H1 (cell line): ENCODE data around the gene CRHR1. TPM values are rescaled to one million over a fixed set of nuclear protein-coding genes. Genes with fewer than 3 reads are reported as not detected.

Experiments
- CTCF ChIA-PET: fragments of 300-600 bp; sonication (Branson Sonifier 250); formaldehyde crosslinking; loops from one replicate; lab custom pipeline; 2021; ENCODE audit not compliant: partially characterized antibody; lab: Charles Lee
- POLR2A ChIA-PET: fragments of 300-600 bp; sonication (Branson Sonifier 250); formaldehyde crosslinking; loops from one replicate; lab custom pipeline; 2021; ENCODE audit warnings: inconsistent platforms; ENCODE audit not compliant: partially characterized antibody; lab: Charles Lee
- DNase-seq, 2 experiments: peaks; one replicate each; pipeline versions ENCODE4 v3.0.0 to v3.0.0-alpha.2; 2010 to 2022; ENCODE audit warnings: low spot score in 2 of 2, low read depth in 1 of 2, mixed read lengths in 1 of 2
- FAIRE-seq: peaks from 2 replicates; lab custom pipeline; 2011; peaks lifted over from hg19 to GRCh38; lab: Jason Lieb, UNC
- H2AFZ ChIP-seq: 2 replicates; pipeline ENCODE4 v1.8.1; 2012; ENCODE audit warnings: low read length, inconsistent platforms
- H2AK5ac ChIP-seq: 2 replicates; pipeline ENCODE4 v1.6.1; 2013; ENCODE audit warnings: low read depth, low read length
- H2BK120ac ChIP-seq: replicated peaks from 2 replicates; pipeline ENCODE3; 2013; ENCODE audit warnings: low read depth, low read length, inconsistent platforms
- H2BK12ac ChIP-seq: 2 replicates; pipeline ENCODE4 v1.6.1; 2013; ENCODE audit warnings: low read depth, low read length
- H2BK15ac ChIP-seq: 2 replicates; pipeline ENCODE4 v1.6.1; 2013; ENCODE audit warnings: low read length
- H2BK20ac ChIP-seq: 2 replicates; pipeline ENCODE4 v1.6.1; 2013; ENCODE audit warnings: low read length
- H2BK5ac ChIP-seq: 2 replicates; pipeline ENCODE4 v1.6.1; 2013; ENCODE audit warnings: low read depth, low read length
- H3K14ac ChIP-seq: 2 replicates; pipeline ENCODE4 v1.6.1; 2013; ENCODE audit warnings: inconsistent platforms; ENCODE audit not compliant: insufficient read length
- H3K18ac ChIP-seq: 2 replicates; pipeline ENCODE4 v1.6.1; 2013; ENCODE audit warnings: low read length; ENCODE audit errors: extremely low read depth
- H3K23ac ChIP-seq: 2 replicates; pipeline ENCODE4 v1.6.1; 2013; ENCODE audit warnings: inconsistent platforms; ENCODE audit not compliant: insufficient read length
- H3K23me2 ChIP-seq: 2 replicates; pipeline ENCODE4 v1.6.1; 2013; ENCODE audit warnings: low read depth, low read length
- H3K27ac ChIP-seq: 2 replicates; pipeline ENCODE4 v1.6.1; 2011; ENCODE audit warnings: low read depth, low read length, inconsistent platforms
- H3K27me3 ChIP-seq, 4 experiments: replicated peaks in 1 of 4; 1 replicate in 1 of 4; 2 replicates in 3 of 4; pipeline versions ENCODE4 v1.6.1 to v1.8.1; 2011 to 2013; ENCODE audit warnings: low read length in 3 of 4, mild to moderate bottlenecking in 3 of 4, inconsistent platforms in 2 of 4, mixed read lengths in 2 of 4, moderate library complexity in 1 of 4; ENCODE audit not compliant: control insufficient read depth in 3 of 4, insufficient read depth in 3 of 4; ENCODE audit errors: extremely low read depth in 1 of 4
- H3K36me3 ChIP-seq, 4 experiments: 2 replicates each; pipeline versions ENCODE4 v1.6.1 to v1.8.1; 2011 to 2013; ENCODE audit warnings: mild to moderate bottlenecking in 4 of 4, low read length in 3 of 4, moderate library complexity in 2 of 4, control low read depth in 1 of 4, inconsistent platforms in 1 of 4; ENCODE audit not compliant: insufficient read depth in 4 of 4, control insufficient read depth in 2 of 4
- H3K4ac ChIP-seq: replicated peaks from 2 replicates; pipeline ENCODE3; 2013; ENCODE audit warnings: low read length, low read depth, mixed read lengths, inconsistent platforms; ENCODE audit not compliant: insufficient read length
- H3K4me1 ChIP-seq, 4 experiments: replicated peaks in 1 of 4; 1 replicate in 1 of 4; 2 replicates in 3 of 4; pipeline versions ENCODE4 v1.6.1 to v1.8.1; 2011 to 2013; ENCODE audit warnings: low read length in 3 of 4, inconsistent platforms in 2 of 4, mixed read lengths in 1 of 4; ENCODE audit not compliant: insufficient read depth in 4 of 4, control insufficient read depth in 3 of 4
- H3K4me2 ChIP-seq, 2 experiments: 2 replicates each; pipeline versions ENCODE4 v1.6.1 to v1.8.1; 2011 to 2013; ENCODE audit warnings: low read depth in 2 of 2, low read length in 2 of 2, control low read depth in 1 of 2, inconsistent platforms in 1 of 2, mild to moderate bottlenecking in 1 of 2; ENCODE audit not compliant: insufficient read depth in 1 of 2
- H3K4me3 ChIP-seq, 4 experiments: fragments of 200-600, 300-600 bp in 1 of 4; sonication (generic), shearing (Covaris generic), sonication (Bioruptor Twin) in 1 of 4; 2 replicates each; pipeline versions ENCODE4 v1.5.1 to v1.8.1; 2011 to 2016; ENCODE audit warnings: low read length in 4 of 4, low read depth in 3 of 4, control low read depth in 2 of 4, inconsistent platforms in 2 of 4, mild to moderate bottlenecking in 2 of 4, mixed read lengths in 1 of 4, moderate library complexity in 1 of 4; ENCODE audit not compliant: insufficient read depth in 2 of 4; ENCODE audit errors: extremely low read depth in 1 of 4
- H3K56ac ChIP-seq: replicated peaks from 2 replicates; pipeline ENCODE3; 2013; ENCODE audit warnings: low read depth, mild to moderate bottlenecking, mixed read lengths, low read length, inconsistent platforms; ENCODE audit not compliant: insufficient read length
- H3K79me1 ChIP-seq: 2 replicates; pipeline ENCODE4 v1.6.1; 2013; ENCODE audit warnings: low read depth, low read length, control low read depth
- H3K79me2 ChIP-seq, 2 experiments: 2 replicates each; pipeline versions ENCODE4 v1.6.1 to v1.8.1; 2012 to 2013; ENCODE audit warnings: low read length in 2 of 2, mild to moderate bottlenecking in 2 of 2, inconsistent platforms in 1 of 2; ENCODE audit not compliant: insufficient read depth in 2 of 2, control insufficient read depth in 1 of 2
- H3K9ac ChIP-seq, 4 experiments: replicated peaks in 1 of 4; 1 replicate in 1 of 4; 2 replicates in 3 of 4; pipeline versions ENCODE4 v1.6.1 to v1.8.1; 2011 to 2013; ENCODE audit warnings: low read depth in 3 of 4, low read length in 3 of 4, control low read depth in 2 of 4, mild to moderate bottlenecking in 2 of 4, moderate library complexity in 2 of 4, inconsistent platforms in 1 of 4; ENCODE audit errors: extremely low read depth in 1 of 4
- H3K9me3 ChIP-seq, 2 experiments: 2 replicates each; pipeline versions ENCODE4 v1.6.1 to v1.8.1; 2012 to 2013; ENCODE audit warnings: mild to moderate bottlenecking in 2 of 2, moderate library complexity in 2 of 2, control low read depth in 1 of 2, inconsistent platforms in 1 of 2, low read depth in 1 of 2, low read length in 1 of 2, mixed read lengths in 1 of 2; ENCODE audit not compliant: insufficient read depth in 2 of 2
- H4K20me1 ChIP-seq, 2 experiments: replicated peaks in 1 of 2; 2 replicates each; pipeline versions ENCODE3 to v1.8.1; 2011 to 2013; ENCODE audit warnings: inconsistent platforms in 2 of 2, low read length in 2 of 2, mild to moderate bottlenecking in 1 of 2; ENCODE audit not compliant: insufficient read depth in 2 of 2, control insufficient read depth in 1 of 2
- H4K5ac ChIP-seq: 2 replicates; pipeline ENCODE4 v1.6.1; 2013; ENCODE audit warnings: low read length, low read depth, mixed read lengths, inconsistent platforms; ENCODE audit not compliant: insufficient read length
- H4K8ac ChIP-seq: 2 replicates; pipeline ENCODE4 v1.8.0; 2013; ENCODE audit warnings: mild to moderate bottlenecking, moderate library complexity, low read length, inconsistent platforms; ENCODE audit not compliant: insufficient read depth; ENCODE audit errors: extremely low read depth
- H4K91ac ChIP-seq: replicated peaks from 2 replicates; pipeline ENCODE3; 2013; ENCODE audit warnings: low read length, mixed read lengths, inconsistent platforms; ENCODE audit not compliant: insufficient read length
- ASH2L ChIP-seq: fragments of 200-600, 300-600 bp; sonication (generic); IDR thresholded peaks from one replicate; pipeline ENCODE4 v1.7.1; 2017; ENCODE audit warnings: low read length
- BACH1 ChIP-seq: IDR thresholded peaks from 2 replicates; pipeline ENCODE4 v1.6.1; 2012; ENCODE audit warnings: low read length, improper control_type of control experiment
- BRCA1 ChIP-seq: IDR thresholded peaks from 2 replicates; pipeline ENCODE4 v1.6.1; 2012; ENCODE audit warnings: low read depth, low read length, improper control_type of control experiment
- CEBPB ChIP-seq: IDR thresholded peaks from 2 replicates; pipeline ENCODE4 v1.6.1; 2012; ENCODE audit warnings: low read depth, low read length
- EP300 ChIP-seq, 2 experiments: IDR thresholded peaks; 1 replicate in 1 of 2; 2 replicates in 1 of 2; pipeline ENCODE4 v1.6.1; 2011 to 2012; ENCODE audit warnings: low read depth in 2 of 2, low read length in 2 of 2, mild to moderate bottlenecking in 2 of 2, borderline replicate concordance in 1 of 2, inconsistent platforms in 1 of 2, moderate library complexity in 1 of 2
- HDAC6 ChIP-seq: IDR thresholded peaks from one replicate; pipeline ENCODE4 v1.7.1; 2012; ENCODE audit warnings: low read depth, mild to moderate bottlenecking, inconsistent platforms, low read length, moderate library complexity
- NANOG ChIP-seq: IDR thresholded peaks from 2 replicates; pipeline ENCODE4 v1.6.1; 2011; ENCODE audit warnings: low read length, low read depth, mild to moderate bottlenecking, inconsistent platforms; ENCODE audit not compliant: insufficient read depth, poor library complexity, severe bottlenecking
- POLR2AphosphoS5 ChIP-seq: IDR thresholded peaks from 2 replicates; pipeline ENCODE4 v1.6.1; 2011; ENCODE audit warnings: low read depth, low read length
- SP4 ChIP-seq: IDR thresholded peaks from 2 replicates; pipeline ENCODE4 v1.6.1; 2012; ENCODE audit warnings: low read length, inconsistent platforms
- SRF ChIP-seq: IDR thresholded peaks from 2 replicates; pipeline ENCODE4 v1.6.1; 2011; ENCODE audit warnings: mild to moderate bottlenecking, low read depth, low read length, moderate library complexity
- TEAD4 ChIP-seq: IDR thresholded peaks from 2 replicates; pipeline ENCODE4 v1.6.1; 2012; ENCODE audit warnings: low read depth, low read length, inconsistent platforms, mixed read lengths
- WGBS, 2 experiments: shearing (Covaris generic) in 1 of 2; methylation state at CpG; one replicate each; pipeline versions ENCODE4 v1.1.6 to v1.1.7; 2013 to 2015; ENCODE audit warnings: low lambda C conversion rate in 2 of 2, mixed read lengths in 2 of 2, inconsistent platforms in 1 of 2, low coverage in 1 of 2, missing lambda C conversion rate in 1 of 2; ENCODE audit not compliant: insufficient replicate concordance in 2 of 2, insufficient coverage in 1 of 2, insufficient read length in 1 of 2; ENCODE audit errors: extremely low coverage in 1 of 2, missing lambda C conversion rate in 1 of 2; 5-methylcytosine and 5-hydroxymethylcytosine counted together
- polyA plus RNA-seq, 7 experiments: library from polyadenylated mRNA; depleted of rRNA in 3 of 7; stranded (reverse) in 5 of 7; unstranded in 2 of 7; fragments of >200 nt in 5 of 7; fragments of 200-250 nt in 2 of 7; gene quantifications; 1 replicate in 5 of 7; 2 replicates in 1 of 7; 4 replicates in 1 of 7; pipeline versions ENCODE4 v1.2.1 to v1.2.3, GENCODE V29; 2011 to 2013; ENCODE audit warnings: missing spikeins in 2 of 7, mixed read lengths in 2 of 7
- total RNA-seq: library from RNA; stranded (reverse); fragmentation: NEBNext Ultra II Directional; extraction: Animal tissue kit (Norgen Biotek cat#: 25700); gene quantifications from 2 replicates; pipeline ENCODE4 v1.2.1, GENCODE V29; 2021
- TF ChIP-seq, protein P1 (sequence below), 3 experiments: IDR thresholded peaks; 1 replicate in 2 of 3; 2 replicates in 1 of 3; pipeline versions ENCODE4 v1.5.1 to v1.6.1; 2011; ENCODE audit warnings: low read length in 3 of 3, mild to moderate bottlenecking in 3 of 3, inconsistent platforms in 2 of 3, low read depth in 1 of 3, moderate library complexity in 1 of 3; ENCODE audit not compliant: insufficient read depth in 1 of 3; ENCODE audit errors: control extremely low read depth in 1 of 3

Gene CRHR1
- total and polyA plus RNA-seq, 2 of the 8 experiments (the other 6 are each of a cell fraction or from before 2014, with no cell fraction given): 0.56 to 1.7 TPM

DNA sequence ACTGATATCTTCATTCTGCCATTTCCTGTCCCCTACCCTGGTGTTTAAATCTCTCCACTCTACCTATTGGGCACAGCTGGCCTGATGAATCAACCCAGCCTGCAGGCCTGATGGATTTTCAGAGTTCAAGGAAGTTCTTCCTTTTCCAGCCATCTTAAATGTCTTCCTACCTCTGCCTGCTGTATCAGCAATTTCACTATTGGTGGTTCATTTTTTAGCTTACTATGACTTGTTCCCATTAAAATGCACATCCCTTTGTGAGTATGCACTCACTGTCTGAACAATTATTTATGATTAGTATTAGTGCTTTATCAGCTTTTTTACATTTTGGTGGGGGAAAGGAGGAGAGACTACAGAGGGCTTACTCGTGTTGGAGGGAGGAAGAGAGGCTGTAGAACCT lies 48.6 kb upstream of the CRHR1 start:
- Histone ChIP-seq H4K8ac (no peak overlapping the region), H3K9me3 (0 out of 4 replicates have a peak, but pooled peaks cover 3% of the 10 kb centered on the region in 2 experiments), H4K91ac (no peak overlapping the region), H3K4me3 (no peak overlapping the region), H4K5ac (no peak overlapping the region), H3K79me2 (no peaks in the 10 kb centered on the region), H3K4me2 (no peak overlapping the region), H2AFZ (no peak overlapping the region), H4K20me1 (no peaks in the 10 kb centered on the region), H3K4ac (no peak overlapping the region), H3K23me2 (no peaks in the 10 kb centered on the region), H3K56ac (no peak overlapping the region), H3K23ac (no peak overlapping the region), H3K9ac (no peak overlapping the region), H2BK20ac (no peak overlapping the region), H3K14ac (no peak overlapping the region), H3K18ac (no peak overlapping the region), H3K36me3 (no peaks in the 10 kb centered on the region), H2AK5ac (no peak overlapping the region), H2BK120ac (no peak overlapping the region), H2BK5ac (no peak overlapping the region), H3K4me1 (no peaks in the 10 kb centered on the region), H3K79me1 (no peaks in the 10 kb centered on the region), H2BK15ac (no peak overlapping the region), H2BK12ac (no peak overlapping the region), H3K27me3 (peaks cover 0 to 3% (median under 1%) of the 10 kb centered on the region in 4 experiments; a peak in 1 of 7 replicates), H3K27ac (no peak overlapping the region)
- 42% methylated on average over 1 of the region's 1 CpG; no CpG with 5 or more reads in 1 of the 2 experiments for WGBS, 2 experiments
- ChIA-PET CTCF (interaction anchor here (3.2 to 6.6 kb wide), 2 partner anchors 12 to 15 kb away, joined by 9 to 38 read pairs; no protein-coding TSS in a partner anchor), POLR2A (no interaction called here)
- FAIRE-seq: no peak
- DNase-seq: no peak
- TF ChIP-seq TEAD4 (no peak), CEBPB (no peak), HDAC6 (no peak), SRF (no peak), ASH2L (no peak), BACH1 (no peak), NANOG (no peak), BRCA1 (no peak), EP300 (IDR thresholded peaks at IDR 0.05; ENCODE audit: borderline replicate concordance in 1 of 2, low read depth in 2 of 2, low read length in 2 of 2) (no peak), POLR2AphosphoS5 (no peak), SP4 (no peak)
- TF ChIP-seq, protein P1, sequence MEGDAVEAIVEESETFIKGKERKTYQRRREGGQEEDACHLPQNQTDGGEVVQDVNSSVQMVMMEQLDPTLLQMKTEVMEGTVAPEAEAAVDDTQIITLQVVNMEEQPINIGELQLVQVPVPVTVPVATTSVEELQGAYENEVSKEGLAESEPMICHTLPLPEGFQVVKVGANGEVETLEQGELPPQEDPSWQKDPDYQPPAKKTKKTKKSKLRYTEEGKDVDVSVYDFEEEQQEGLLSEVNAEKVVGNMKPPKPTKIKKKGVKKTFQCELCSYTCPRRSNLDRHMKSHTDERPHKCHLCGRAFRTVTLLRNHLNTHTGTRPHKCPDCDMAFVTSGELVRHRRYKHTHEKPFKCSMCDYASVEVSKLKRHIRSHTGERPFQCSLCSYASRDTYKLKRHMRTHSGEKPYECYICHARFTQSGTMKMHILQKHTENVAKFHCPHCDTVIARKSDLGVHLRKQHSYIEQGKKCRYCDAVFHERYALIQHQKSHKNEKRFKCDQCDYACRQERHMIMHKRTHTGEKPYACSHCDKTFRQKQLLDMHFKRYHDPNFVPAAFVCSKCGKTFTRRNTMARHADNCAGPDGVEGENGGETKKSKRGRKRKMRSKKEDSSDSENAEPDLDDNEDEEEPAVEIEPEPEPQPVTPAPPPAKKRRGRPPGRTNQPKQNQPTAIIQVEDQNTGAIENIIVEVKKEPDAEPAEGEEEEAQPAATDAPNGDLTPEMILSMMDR (IDR thresholded peaks at IDR 0.05; ENCODE audit: control extremely low read depth in 1 of 3, insufficient read depth in 1 of 3, low read depth in 1 of 3, low read length in 3 of 3): no peak
